Measurements from ENCODE around the gene CAVIN2.

DNA sequence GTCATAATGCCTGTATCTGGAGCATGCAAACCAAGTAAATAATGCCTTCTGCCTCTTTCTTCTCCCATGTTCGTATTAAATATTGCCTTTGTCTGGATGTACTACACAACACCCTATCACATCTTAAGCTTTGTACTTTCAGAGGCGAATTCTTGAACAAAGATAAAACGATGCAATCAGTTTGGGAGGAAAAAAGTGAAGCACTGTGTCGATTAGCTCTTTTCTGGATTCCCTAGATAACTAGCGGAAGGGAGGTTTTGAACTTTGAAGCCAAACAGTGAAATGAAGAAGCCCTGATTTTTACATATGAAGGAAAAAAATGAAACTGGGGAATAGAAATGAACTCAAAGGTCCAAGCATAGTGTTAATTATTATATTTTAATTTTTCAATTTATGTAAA is 44.7 kb downstream of the CAVIN2 start:
- TF ChIP-seq POLR2A (IDR thresholded peaks at IDR 0.05) = no peak
- TF ChIP-seq, protein P1, sequence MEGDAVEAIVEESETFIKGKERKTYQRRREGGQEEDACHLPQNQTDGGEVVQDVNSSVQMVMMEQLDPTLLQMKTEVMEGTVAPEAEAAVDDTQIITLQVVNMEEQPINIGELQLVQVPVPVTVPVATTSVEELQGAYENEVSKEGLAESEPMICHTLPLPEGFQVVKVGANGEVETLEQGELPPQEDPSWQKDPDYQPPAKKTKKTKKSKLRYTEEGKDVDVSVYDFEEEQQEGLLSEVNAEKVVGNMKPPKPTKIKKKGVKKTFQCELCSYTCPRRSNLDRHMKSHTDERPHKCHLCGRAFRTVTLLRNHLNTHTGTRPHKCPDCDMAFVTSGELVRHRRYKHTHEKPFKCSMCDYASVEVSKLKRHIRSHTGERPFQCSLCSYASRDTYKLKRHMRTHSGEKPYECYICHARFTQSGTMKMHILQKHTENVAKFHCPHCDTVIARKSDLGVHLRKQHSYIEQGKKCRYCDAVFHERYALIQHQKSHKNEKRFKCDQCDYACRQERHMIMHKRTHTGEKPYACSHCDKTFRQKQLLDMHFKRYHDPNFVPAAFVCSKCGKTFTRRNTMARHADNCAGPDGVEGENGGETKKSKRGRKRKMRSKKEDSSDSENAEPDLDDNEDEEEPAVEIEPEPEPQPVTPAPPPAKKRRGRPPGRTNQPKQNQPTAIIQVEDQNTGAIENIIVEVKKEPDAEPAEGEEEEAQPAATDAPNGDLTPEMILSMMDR (IDR thresholded peaks at IDR 0.05) = no peak

Measured in heart left ventricle (tissue), 13 donors.